CD1c-positive myeloid dendritic cell (primary cell): ENCODE results near the gene SOX30.
"Not testable (repeated sequence)": the region's sequence is repeated elsewhere in the genome, so short reads cannot be mapped to it uniquely, and the experiment has no call there.

Source experiments
- DNase-seq: peaks from one replicate; pipeline ENCODE4 v3.0.0-alpha.2; 2016; ENCODE audit errors: extremely low spot score

The SOX30 gene

DNA sequence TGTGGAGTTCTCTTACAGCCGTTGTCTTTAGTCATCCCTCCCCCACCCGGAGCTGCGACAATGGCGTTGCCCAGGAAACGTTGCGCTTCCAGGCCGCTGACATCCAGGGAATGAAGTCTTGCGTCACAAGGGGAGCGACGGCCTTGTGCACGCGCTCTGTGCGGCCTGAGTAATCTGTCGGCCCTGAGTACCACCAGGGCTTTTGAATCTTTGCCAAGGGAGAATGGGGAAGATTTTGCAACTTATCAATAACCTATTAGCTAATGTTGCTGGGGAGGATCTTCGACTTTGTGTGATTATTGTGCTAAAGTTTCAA is at the start of gene SOX30:
TSS of gene SOX30 (minus strand) at position 62 of the 316 bp plus-strand sequence. CDS start 360 bp downstream, outside the sequence.
- DNase-seq, result no peak

DNA sequence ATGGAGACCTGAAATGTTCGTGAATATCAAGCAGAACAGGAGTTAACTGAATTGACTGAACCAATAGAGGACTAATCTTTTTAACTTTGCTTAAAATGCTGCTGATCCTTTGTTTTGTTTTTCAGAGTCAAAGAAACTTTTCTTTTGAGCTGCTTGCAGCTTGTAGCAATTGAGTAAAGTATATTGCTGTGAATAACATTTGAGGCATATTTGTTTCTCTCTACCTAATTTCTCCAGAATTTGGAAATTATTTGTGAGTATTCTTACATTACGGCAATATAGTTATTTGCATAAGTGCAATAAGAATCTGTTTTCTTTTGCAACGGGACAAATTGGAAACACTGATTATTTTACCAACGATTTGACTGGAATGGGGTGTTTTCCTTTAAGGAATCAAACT is 46.4 kb upstream of the SOX30 start:
- not testable (repeated sequence) for DNase-seq

DNA sequence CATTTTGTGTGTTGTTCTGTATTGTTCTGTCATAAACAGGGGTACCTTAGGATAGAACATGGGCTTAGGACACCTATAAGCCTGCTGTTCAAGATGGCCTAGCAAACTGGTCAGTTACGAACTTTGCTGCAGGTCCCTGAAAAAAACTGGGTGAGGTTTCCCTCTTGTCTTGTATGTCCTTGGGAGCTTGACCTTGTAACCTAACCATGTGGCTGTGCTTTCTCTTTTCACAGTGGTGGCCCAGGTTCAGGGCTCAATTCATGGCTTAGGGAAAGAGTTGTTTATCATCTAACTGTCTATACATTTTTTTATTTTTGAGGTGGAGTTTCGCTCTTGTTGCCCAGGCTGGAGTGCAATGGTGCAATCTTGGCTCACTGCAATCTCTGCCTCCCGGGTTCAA is 43.9 kb upstream of the SOX30 start:
- not testable (repeated sequence) for DNase-seq

DNA sequence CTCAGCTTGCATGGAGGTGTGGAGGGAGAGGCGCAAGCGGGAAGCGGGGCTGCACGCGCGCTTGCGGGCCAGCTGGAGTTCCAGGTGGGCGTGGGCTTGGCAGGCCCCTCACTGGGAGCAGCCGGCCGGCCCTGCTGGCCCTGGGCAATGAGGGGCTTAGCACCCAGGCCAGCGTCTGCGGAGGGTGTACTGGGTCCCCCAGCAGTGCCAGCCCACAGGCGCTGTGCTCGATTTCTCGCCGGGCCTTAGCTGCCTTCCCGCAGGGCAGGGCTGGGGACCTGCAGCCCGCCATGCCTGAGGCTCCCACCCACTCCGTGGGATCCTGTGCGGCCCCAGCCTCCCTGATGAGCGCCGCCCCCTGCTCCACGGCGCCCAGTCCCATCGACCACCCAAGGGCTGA is 41.6 kb upstream of the SOX30 start:
- DNase-seq, result not testable (repeated sequence)

DNA sequence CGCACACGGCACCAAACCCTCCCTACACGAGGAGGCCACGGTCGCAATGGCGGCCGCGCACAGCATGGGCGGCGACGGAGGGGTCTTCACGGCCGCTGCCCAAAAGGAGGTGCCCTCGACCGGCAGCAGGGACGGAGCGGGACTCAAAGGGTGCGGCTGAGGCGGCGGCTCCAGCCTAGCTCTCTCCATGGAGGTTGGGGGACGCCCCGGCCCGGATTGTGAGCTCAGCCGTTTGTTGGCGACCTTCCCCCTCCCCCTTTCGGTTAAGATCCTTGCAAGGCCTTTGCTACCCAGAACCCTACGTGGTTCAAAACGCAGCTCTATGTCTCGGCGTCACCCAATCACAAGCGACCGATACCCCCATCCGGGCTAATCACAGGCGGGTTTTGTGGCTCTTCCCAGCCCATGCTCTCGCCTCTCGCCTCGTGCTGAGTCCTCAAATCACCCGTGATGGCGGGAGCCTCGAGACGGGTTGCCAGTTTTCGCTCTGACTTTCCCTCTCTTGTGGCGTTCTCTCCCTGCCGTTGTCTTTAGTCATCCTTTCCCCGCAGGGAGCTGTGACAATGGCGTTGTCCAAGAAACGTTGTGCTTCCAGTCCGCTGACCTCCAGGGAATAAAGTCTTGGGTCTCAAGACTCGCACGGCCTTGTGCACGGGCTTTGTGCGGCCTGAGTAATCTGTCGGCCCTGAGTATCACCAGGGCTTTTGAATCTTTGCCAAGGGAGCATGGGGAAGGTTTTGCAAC is 38.6 kb upstream of the SOX30 start:
- no peak for DNase-seq

DNA sequence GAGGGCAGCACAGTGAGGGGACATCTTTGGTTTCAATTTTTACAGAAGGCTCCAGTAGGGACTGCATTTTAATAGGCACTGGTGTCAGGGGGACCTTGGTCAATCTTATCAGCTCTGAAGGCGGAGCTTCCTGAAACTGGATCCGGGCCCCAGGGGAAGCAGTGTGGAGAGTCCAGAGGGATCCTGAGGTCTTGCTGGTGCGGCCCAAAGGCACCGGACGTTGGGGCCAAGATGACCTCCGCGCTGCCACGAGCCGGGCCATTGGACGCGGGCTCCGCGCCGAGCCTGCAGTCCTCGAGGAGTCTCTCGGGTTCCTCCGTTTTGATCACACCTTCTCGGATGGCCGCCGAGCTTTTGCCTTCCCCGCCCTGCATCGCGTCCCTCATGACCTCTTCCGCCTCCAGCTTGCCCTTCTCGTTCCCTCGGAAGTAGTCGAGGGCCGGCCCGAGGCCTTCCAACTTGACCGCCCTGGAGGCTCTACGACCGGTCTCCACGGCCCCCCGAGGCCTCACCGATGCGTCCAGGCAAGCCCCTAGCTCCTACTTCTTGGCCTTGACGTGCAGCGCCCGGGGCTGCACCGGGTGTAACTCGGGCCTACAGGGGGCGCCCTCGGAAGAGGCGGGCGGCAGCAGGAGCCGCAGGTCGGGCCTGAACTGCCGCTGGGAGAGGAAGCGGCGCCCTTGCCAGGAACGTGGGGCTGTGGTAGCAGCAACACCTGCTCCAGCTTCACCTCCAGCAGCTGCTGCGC is 37.9 kb upstream of the SOX30 start:
- peak; percentile 15 for DNase-seq

DNA sequence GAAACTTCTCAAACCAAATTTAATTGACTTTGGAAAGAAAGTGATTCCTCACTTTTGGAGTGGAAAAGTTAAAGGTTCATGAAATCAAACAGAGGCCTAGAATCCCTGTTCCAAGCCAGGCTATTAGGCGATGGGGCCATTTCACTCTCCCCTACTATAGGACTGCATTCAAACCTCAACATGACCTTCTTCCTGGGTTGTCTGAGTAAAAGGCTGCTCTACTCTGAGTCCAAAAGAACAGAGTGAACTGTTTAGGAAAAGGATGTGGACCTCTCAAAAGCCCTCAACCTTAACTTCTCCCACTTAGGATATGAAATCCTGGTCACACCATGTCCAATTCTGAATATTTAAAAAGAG is 34.9 kb upstream of the SOX30 start:
- no peak for DNase-seq

DNA sequence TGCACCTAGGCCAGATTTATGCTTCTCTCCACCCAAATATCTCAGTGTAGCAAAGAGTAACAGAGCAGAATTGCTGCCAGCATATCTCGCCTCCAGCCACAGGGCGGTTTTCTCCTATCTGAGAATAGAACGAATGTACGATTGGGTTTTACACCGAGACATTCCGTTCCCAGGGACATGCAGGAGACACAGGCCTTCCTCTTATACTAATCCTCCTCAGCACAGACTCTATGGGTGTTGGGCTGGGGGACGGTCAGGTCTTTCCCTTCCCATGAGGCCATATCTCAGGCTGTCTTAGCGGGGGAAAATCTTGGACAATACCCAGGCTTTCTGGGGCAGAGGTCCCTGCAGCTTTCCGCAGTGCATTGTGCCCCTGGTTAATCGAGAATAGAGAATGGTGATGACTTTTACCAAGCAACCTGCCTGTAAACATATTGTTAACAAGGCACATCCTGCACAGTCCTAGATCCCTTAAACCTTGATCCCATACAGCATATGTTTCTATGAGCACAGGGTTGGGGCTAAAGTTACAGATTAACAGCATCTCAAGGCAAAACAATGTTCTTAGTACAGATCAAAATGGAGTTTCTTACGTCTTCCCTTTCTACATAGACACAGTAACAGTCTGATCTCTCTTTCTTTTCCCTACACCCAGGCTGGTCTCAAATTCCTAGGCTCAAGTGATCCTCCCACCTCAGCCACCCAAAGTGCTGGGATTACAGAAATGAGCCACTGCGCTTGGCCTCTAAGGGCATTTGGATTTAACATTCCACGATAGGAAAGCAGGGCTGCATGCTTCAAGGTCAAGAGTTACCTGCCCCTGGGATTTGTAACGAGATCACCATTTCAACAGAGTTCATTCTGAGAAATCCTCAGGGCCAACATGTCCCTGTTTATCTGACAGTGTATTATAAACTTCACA is 34.3 kb upstream of the SOX30 start:
- DNase-seq, result not testable (repeated sequence)

DNA sequence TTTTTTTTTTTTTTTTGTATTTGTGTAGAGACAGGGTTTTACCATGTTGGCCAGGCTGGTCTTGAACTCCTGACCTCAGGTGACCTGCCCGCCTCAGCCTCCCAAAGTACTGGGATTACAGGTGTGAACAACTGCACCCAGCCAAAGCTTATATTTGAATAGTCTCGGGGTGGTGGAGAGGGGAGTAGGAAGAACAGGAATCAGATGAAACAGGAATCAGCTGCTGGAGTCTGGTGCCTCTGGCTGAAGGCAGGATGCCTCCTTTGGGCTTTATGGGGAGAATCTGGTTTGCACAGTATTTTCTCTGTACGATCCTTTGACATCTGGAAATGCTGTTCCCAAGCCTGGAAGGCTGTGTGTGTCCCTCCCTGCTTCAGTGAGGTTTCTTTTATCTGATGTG is 30.0 kb upstream of the SOX30 start:
- DNase-seq, result no peak

DNA sequence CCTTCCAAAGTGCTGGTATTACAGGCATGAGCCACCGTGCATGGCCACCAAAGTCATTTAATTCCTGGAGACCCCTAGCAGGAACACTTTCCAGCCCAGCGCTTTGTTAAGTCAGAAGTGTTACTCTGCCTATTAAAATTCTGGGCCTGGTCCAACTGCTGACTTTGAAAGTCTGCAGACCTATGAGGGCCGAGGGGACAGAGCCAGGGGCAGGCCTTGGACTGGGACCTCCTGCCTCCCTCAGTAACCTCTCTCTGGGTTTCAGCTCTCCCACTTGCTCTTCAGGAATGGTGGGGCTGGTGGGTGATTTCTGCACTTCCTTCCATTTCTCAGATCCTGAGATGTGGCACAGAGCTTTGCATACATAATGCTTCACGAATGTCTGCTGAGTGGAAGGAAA is 28.8 kb upstream of the SOX30 start:
- DNase-seq, result no peak

DNA sequence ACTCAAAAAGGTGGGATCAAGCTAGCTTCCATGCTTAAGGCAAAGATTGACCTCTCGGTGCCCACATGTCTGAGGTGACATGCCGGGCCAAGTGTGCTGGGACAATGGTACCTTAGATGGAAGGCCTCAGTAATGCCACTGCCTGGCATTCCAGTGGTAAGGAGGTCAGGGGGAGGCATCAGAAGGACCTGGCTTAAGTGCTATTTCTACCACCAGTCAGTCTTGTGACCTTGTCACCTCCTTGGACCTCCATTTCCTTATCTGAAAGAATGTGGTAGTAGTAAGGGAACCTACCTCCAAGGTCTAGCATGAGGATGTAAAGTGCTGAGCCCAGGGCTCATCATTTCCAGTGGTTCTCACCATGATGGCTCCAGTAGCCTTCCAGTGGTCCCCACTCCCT is 28.0 kb upstream of the SOX30 start:
- DNase-seq, result no peak

DNA sequence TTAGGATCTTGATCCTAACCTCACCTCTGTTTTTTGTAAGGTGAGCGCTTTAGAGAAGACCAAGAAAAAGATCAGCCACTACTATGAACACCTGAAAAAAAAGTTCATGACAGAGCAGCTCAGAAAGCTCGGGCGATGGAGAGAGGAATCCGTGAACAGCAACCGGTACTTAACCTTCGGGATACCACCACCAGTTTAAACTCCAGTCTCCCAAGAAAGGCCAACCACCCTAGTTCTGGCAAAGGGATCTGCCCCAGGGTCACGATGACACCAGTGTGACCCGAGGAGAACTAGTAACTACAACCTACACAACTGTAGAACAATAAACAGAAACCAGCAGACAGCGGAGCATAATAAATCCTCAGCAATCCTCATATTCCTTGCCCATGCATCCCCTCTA is 27.6 kb upstream of the SOX30 start:
- no peak for DNase-seq

DNA sequence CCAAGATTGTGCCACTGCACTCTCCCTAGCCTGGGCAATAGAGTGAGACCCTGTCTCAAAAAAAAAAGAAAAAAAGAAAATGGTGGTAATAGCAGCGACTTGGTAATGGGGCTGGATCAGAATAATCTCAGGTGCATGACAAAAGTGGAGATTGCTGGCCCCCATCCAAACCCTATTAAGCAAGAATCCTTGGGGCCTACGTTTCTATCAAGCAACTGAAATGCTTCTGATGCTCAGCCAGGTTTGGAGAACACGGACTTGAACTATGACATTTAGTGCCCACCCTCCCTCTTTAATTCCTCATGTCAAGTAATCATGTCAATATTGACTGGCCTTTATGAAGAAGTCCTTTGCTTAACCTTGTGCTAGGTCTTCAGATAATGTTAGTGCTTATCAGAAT is 25.7 kb upstream of the SOX30 start:
- no peak for DNase-seq

DNA sequence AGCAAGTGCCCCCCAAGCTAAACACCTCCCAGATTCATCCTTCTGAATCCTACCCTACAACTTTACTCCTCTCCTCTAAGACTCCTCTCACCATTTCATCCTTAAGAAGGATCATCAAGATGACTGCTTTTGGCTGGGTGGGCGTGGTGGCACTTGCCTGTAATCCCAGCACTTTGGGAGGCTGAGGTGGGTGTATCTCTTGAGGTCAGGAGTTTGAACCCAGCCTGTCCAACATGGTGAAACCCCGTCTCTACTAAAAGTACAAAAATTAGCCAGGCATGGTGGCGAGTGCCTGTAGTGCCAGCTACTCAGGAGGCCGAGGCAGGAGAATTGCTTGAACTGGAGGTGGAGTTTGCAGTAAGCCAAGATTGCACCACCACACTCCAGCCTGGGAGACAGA is 22.1 kb upstream of the SOX30 start:
- DNase-seq, result not testable (repeated sequence)

DNA sequence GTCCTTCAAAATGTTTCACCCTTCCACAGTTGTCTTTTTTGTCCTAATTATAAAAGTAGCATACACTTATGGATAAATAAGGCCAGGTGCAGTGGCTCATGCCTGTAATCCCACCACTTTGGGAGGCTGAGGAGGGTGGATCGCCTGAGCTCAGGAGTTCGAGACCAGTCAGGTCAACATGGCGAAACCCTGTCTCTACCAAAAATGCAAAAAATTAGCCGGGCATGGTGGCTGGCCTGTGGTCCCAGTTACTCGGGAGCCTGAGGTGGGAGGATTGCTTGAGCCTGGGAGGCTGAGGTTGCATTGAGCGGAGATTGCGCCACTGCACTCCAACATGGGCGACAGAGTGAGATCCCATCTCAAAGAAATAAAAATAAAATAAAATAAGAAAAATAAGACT is 20.7 kb upstream of the SOX30 start:
- no peak for DNase-seq

DNA sequence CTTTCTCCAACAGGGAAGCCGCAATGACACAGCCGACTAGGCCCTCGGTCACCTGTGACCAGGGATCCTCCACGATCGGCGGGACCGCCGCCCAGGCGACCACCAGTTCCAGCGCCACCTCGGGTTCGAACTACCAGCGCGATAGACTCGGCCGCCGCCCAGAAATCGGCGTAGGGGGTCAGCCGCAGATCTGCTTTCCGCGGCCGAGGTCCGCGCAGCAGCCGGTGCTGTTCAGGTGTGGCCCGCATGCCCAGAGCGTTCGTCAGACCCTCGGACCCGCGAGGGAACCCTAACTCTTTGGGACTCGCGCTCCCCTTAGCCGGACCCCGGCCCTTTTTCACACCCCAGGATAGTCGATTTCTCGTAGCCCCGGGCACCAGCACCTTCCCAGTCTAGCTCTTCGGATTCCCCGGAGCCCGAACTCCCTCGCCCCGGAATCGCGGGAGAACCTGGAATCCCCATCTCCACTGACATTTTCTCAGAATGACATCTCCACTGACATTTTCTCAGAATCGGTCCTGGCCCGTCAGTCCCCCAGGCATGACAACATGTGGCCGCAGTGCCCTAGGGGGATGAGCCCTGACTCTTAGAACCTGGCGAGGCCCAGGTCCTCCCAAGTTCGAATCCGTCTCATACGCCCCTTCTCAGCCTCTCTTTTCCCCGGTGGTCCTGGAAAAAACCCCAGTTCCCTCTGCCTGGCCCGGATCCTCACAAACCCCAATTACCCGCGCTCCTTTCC is 19.5 kb upstream of the SOX30 start:
- no peak for DNase-seq

DNA sequence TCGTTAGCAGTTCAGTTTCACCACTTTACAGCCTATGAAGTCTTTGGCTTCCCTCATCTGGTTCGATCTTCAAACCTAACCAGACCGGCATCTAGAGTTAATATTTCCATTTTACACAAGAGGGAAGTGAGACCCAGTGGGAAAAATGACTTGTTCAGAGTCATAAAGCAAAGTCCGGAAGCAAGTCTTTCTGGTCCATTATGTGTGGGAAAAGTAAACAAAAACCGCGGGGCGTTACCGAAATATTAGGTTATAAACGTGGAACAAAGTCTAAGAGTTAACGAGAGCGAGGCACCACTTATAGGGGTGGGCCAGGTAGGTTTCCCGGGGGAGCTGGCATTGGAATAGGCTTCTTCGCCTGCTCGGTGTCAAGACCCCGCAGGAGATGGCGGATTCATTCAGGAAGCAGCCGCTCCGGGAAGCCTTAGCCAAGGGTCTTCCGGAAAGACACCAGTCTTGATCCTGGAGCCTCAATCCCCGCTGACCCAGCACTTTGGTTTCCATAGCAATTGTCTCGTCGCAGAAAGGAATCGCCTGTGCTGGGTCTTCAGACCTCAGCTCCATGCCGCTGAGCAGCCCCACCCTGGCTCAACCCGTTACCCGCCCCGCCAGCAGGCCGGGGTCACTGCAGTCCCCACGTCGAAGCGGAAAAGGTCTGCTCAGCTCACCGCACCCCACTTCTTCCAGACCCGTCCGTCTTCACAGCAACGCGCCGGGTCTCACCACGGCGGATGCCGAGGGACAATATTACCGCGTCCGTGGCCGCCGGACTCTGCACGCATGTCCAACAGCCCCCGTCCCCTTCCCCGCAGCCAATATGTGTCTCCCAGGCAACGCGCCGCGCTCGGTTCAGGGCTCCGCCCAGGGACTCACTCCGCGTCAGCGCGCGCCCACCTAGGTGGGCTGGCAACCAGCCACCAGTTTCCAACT is 18.7 kb upstream of the SOX30 start, which contains the start of gene C5orf52:
TSS of gene C5orf52 (plus strand) at position 872 of the 930 bp plus-strand sequence. CDS start 82 bp downstream, outside the sequence.
- peak; percentile 76 for DNase-seq

DNA sequence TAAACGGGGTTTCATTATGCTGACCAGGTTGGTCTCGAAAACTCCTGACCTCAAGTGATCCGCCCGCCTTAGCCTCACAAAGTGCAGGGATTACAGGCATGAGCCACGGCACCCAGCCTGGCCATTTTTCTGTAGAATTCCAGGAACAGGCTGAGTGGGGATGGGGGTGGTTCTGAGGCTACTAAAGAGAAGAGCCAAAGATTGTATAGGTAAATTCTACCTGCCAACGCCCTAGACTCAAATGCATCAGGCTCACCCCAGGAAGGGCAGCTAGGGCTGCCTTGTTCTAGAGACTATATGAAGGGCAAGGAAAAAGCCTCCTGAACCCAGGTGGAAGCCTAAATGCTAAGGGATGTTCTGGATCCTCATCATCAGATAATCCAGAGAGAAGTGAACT is 17.5 kb upstream of the SOX30 start:
- DNase-seq, result no peak

DNA sequence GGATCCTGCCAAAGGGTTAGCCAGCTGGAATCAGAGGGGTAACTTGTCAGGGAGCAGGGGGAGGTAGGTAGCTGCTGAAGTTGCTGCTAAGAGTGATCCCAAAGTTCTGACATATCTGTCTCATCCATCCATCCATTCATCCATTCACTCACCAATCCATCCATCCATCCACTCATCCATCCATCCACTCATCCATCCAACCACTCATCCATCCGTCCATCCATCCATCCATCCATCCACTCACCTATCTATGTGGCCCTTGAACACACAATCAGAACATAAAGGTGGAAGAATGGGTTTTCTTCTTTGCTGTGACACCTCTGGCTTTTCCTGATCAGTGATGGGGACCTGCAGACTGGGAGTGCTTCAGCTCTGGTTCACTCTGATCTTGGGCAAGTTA is 16.1 kb upstream of the SOX30 start:
- DNase-seq, result no peak

DNA sequence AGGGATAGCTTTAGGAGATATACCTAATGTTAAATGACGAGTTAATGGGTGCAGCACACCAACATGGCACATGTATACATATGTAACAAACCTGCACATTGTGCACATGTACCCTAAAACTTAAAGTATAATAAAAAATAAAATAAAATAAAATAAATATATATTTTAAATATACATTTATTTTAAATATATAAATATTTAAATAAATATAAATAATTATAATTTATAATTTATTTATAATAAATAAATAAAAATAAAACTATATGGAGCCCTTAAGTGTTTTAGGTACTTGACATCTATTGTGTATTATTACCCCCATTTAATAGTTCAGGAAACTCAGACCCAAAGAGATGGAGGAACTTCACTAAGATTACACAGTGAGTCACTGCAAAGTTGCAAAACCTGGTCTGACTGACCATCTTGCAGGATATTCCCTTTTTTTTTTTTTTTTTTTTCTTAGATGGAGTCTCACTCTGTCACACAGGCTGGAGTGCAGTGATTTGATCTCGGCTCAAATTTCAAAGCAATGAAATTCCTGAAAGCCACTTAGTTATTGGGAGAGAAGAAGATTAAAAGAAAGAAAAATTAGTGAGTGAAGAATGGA is 13.3 kb upstream of the SOX30 start:
- DNase-seq, result peak; percentile 83
